Measurements from ENCODE around the gene WWC1.

DNA sequence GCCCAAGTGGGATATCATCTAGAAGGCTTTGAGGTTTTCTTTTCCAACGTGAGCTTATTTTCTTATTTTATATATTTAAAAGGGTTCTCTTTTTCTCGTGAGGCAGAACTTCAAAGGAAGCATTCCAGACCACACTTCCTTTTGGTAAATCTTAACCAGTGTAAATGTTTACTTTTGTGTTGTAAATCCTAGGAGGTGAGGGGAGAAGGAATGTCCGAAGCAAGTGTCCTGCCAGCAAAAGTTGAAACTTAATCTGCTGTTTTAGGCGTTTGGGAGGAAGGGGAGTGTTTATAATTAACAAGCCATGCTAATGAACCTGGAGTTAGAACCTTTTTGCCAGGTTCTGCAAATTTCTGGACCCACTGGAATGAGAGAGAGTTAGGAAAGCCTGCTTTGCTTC lies 37.9 kb downstream of the WWC1 start:
- TF ChIP-seq, protein P1, sequence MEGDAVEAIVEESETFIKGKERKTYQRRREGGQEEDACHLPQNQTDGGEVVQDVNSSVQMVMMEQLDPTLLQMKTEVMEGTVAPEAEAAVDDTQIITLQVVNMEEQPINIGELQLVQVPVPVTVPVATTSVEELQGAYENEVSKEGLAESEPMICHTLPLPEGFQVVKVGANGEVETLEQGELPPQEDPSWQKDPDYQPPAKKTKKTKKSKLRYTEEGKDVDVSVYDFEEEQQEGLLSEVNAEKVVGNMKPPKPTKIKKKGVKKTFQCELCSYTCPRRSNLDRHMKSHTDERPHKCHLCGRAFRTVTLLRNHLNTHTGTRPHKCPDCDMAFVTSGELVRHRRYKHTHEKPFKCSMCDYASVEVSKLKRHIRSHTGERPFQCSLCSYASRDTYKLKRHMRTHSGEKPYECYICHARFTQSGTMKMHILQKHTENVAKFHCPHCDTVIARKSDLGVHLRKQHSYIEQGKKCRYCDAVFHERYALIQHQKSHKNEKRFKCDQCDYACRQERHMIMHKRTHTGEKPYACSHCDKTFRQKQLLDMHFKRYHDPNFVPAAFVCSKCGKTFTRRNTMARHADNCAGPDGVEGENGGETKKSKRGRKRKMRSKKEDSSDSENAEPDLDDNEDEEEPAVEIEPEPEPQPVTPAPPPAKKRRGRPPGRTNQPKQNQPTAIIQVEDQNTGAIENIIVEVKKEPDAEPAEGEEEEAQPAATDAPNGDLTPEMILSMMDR (IDR thresholded peaks at IDR 0.05), result no peak
- no peak for TF ChIP-seq POLR2AphosphoS5 (IDR thresholded peaks at IDR 0.05; ENCODE audit: insufficient read depth in 1 of 2, low read depth in 1 of 2)

Measured in vagina (tissue), 2 donors.